HG03159 (cell line): ENCODE results near the gene PAEP.
"Not testable (repeated sequence)": the region's sequence is repeated elsewhere in the genome, so short reads cannot be mapped to it uniquely, and the experiment has no call there.

ENCODE experiments used
- ATAC-seq: cut with Tn5 transposase; IDR thresholded peaks from one replicate; pipeline ENCODE4 v1.9.1; 2021; ENCODE audit warnings: mild to moderate bottlenecking, moderate library complexity; ENCODE audit not compliant: unreplicated experiment

The PAEP gene

DNA sequence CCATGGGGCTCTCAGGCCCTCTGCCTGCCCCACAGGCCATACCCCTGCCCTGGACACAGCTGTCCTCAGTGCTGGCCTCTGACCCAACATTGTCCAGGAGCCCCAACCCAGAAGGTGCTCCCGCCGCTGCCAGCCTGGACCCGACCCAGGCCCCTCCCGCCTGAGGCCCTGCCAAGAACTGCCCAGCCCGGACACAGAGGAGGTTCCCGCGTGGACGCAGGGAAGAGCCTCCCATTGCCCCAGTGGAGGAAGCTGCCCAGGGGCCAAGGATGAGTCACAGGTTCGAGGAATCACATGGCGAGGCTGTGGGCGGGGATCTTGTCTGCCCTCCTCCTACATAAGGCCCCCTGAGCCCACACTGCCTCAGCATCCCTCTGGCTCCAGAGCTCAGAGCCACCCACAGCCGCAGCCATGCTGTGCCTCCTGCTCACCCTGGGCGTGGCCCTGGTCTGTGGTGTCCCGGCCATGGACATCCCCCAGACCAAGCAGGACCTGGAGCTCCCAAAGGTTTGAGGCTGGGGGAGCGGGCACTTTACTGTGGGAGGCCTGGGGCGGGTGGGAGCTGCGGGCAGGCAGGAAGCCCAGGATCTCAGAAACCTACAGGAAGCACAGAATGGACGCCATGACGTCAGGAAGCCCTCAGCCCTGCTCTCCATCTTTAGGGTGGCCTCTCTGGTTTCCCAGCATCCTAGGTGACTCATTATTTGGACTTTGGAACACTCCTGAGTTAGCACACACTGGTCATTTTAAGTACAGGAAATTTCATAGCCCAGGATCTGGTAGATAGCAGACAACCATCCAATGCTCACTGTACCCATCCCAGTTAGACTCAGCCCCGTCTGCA, at the start of gene PAEP:
Gene PAEP, plus strand, starts transcription at position 366 of the 844 bp plus-strand sequence.
- ATAC-seq = no peak

DNA sequence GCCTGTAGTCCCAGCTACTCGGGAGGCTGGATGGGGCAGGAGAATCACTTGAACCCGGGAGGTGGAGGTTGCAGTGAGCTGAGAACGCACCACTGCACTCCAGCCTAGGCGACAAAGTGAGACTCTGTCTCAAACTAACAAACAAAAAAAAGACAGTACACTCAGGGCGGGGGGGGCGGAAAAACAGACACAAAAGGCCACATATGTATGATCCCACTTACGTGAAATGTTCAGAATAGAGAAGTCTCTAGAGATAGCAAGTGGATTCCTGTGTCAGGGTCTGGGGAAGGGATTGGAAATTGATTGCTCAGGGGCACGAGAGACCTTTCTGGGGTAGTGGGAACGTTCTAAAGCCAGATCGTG, 49.3 kb upstream of the PAEP start:
- no peak for ATAC-seq

DNA sequence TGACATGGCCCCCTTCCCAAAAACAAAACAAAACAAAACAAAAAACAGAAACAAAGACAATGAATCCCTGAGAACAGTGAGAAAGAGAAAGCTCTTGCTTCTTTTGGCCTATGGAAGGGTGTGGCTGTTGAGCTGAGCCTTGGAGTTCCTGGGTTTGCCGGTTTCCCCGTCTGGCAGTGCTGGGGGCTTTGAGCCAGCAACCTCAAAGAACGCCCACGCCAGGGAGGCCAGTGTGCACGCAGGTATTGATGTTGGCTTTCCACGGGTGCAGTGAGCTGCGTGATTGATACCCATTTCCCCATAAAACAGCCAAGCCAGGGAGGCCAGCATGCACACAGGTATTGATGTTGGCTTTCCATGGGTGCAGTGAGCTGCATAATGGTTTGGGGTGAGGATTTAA, 48.7 kb upstream of the PAEP start:
- no peak for ATAC-seq

DNA sequence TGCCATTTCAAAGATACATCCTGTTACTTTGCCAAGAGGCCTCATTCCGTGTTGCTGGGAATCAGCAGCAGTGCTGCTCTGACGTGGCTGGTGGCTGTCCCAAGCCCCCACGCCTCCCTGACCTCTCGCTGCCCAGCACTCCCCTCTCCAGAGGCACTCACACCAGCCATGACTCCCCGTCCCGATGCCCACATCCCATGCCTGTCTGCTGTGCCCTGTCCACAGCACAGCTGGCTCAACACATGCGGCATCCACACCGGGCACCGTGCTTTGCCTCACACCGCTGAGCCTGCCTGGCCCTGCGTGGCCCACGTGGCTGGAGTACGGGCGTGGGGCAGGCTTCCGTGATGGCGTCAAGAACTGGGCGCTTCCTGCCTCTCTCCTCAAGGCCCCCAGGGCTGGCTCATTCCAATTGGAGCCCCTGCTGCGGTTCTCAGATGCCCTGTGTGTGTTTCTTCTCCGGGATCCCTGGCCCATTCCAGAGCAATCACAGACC, 48.2 kb upstream of the PAEP start:
- ATAC-seq = no peak

DNA sequence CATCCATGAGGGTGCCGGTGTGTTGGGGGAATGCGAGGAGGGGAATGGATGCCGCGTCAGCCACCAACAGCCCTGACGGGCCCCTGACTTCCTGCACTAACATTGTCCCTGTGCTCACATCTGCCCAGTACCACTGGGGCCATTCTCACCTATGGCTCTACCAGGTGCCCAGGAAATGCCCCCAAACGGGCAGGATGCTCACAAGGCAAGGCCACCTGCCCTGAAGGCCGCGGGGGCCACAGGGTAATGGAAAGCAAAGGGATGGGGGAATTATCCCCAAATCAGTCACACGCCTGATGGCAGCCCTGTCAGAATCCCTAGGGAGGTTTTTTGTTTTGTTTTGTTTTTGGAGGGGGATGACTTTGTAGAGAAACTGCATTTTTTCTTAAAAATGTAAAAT, 47.6 kb upstream of the PAEP start:
- ATAC-seq = not testable (repeated sequence)

DNA sequence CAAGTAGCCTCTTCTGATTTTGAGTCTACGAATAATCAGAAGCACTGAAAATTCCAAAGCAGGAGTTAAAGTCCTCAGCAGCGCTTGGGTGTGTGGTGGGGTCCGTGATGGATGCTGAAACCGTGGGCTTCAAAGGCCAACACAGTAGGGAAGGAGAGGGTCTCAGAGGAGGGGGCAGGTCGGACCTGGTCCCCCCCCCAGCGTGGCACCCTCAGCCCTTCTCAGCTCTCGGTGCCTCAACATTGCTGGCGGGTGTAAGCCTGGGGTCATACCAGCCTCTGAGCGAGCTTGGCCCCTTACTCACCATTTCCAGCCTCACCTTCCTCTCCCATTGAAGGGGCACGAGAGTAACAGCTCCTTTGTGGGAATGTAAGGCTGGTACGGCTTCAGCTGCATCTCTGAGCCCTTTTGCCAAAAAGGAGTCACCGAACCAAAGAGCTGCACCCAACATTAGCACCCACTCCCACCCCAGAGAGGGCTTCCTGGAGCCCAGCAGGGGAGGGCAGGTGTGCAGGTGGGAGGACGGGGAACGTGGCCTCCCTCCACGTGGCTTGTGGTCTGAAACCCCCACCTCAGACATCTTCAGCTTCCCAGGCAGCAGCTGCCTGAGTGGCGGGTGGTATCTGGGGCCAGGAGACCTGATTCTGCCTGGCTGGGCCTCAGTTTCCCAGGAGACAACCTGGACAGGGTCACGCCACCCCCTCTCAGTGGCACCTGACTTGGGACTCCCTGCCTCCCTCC, 47.0 kb upstream of the PAEP start:
- no peak for ATAC-seq

DNA sequence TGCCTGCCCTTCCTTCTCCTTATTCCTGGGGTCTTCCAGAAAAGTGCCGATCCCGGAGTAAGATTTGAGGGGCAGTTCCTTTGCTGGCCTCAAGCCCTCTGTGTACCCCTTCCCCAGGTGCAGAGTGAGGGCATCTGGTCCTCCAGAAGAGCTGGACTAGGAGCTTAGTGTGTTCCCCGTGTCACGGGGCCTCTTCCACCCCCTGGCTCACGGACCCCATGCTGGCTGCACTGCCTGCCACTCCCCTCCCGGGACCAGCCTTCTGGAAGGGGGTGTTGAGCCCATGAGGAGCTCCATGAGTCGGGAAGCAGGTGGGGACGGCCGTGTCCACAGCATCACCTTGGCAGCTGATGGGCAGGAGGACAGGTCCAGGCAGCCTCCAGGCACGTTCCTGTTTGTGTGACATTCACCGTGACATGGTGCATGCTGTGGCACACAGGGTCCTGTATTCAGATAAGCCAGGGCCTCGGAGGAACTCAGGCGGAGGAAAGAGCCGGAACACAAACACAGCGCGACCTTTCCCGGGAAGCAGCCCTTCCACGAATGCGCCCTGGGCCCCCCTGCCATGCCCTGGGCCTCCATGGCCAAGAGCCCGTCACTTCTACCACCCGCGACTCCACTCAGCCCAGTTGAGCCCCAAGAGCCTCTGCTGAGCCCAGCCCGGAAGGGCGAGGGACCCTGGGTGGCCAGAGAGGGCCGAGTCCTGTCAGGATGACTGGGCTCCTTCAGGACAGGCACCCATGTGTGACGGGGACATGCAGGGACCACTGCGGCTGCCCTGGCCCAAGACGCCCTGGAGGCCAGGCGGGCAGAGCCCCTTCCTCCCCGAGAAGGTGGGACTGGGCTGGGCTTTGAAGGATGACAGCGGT, 46.2 kb upstream of the PAEP start:
- ATAC-seq = no peak

DNA sequence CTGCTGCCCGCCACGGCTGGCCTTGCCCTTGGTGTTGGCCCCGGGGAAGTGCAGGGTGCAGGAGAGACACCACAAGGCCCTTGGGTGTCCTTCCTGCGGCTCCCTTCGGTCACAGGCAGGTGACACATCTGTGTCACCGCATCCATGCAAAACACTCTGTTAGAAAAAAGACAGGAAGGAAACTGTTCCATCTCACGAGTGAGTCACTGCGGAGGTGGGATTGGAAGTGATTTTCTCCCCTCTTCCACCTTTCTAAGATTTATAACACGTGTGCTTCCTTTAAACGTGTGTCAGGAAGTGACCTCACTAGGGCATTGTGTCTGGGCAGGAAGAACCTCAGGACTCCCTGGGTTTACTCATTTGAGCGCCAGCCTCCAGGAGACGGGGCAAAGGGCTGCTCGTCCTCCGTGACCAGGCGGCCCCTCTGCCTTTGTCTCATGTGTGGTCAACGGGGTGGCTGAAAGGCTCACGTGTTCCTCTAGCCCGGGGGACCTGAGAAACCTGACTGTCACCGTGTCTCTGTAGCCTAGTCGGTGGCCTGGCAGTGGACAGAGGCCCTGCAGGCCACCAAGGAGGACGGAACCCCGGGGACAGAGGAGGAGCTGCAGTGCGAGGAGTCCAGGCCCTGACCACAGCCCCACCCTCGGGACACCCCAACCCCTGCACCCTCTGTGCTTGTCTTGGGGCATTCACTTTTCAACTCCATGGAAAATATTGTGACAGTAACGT, 45.3 kb upstream of the PAEP start:
- no peak for ATAC-seq

DNA sequence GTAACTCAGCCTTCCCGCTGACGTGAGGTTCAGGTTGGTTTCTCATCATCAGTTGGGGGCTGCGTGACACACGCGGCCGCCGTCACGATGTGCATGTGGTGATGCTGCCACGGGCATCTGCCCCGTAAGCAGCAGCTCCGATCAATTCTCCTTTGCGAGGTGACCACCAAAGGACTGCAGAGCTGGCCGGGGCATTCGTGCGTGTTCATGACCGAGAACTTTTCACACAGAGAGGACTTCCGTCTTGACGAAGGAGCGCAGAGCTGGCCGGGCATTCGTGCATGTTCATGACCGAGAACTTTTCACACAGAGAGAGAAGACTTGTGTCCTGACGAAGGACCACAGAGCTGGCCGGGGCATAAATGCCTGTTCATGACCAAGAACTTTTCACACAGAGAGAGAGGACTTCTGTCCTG, 44.1 kb upstream of the PAEP start:
- ATAC-seq = no peak

DNA sequence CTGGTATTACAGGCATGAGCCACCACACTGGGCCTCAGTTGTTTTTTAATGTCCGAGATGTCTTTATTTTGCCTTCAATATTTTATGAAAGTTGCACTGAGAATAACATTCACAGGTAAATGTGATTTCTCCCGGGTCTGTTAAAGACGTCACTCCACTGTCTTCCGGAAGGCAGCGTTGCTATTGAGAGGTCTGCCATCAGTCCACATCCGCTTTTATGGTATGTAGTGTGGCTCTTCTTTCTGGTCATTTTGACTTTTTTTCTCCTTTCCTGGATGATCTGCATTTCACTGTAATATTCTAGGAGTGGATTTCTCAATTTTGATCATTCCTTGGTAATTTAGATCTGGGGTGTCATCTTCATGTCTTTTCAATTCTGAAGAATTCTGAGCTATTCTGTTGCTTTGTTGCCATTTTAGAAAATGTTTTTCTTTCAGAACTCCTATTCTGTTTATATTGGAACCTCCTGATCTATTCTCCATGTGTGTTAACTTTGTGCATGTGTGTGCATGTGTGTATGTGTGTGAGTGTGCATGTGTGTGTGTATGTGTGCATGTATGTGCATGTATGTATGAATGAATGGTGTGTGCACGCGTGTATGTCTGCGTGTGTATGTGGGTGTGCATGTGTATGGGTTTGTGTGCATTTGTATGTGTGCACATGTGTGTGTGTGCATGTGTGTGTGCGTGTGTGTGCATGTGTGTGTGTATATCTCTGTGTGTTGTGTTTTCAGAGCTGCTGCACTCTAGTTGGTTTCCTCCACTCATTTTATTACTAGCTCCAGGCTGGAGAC, 42.2 kb upstream of the PAEP start:
- no peak for ATAC-seq

DNA sequence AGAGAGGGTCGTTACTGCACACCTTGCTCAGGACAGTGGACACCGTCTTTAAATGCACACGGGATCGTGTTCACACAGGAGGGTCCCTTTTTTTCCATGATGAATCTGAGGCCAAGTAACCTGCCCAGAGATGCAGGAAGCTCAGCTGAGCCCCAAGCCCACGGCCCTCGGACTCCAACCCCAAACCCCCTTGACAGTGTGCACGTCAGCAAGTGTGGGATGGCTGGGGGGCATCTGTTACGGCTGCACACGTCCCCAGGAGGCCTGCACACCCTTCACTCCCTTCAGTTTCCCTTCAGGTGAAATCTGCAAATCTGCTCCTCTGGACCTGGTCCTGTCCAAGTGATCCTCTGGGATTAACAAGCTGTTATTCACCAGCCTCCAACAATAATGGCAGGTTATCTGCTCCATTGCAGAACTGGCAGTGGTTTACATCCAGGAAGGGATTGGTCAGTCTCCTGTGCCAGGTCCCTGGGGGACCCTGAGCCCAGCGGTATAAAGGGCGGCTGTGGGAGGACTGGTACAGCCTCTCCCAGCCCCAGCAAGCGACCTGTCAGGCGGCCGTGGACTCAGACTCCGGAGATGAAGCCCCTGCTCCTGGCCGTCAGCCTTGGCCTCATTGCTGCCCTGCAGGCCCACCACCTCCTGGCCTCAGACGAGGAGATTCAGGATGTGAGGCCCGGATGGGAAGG, 40.5 kb upstream of the PAEP start, which contains the start of gene LCN1:
Gene LCN1, plus strand, starts transcription at position 525 of the 692 bp plus-strand sequence. Its CDS starts 58 bp downstream, at position 583.
- ATAC-seq = no peak

DNA sequence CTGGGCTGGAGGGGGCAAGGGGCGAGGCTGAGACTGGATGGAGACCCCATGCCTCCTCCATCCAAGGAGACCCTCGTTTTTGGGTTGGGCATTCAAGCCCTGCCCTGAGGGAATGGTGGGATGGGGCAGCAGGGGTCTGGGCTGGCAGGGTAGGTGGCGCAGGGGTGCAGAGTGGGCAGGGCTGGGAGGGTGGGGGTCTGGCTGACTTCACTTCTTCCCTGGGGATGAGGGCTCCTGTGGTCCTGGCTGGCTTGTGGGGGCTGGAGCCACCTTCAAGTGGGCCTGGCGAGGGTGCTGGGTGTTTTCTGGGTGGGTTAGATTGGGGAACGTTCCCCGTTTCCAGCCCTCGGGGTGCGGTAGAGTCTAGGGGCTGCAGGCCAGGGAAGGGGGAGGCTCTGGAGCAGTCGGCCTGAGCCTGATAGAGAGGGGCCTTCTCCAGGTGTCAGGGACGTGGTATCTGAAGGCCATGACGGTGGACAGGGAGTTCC, 39.9 kb upstream of the PAEP start:
- no peak for ATAC-seq

DNA sequence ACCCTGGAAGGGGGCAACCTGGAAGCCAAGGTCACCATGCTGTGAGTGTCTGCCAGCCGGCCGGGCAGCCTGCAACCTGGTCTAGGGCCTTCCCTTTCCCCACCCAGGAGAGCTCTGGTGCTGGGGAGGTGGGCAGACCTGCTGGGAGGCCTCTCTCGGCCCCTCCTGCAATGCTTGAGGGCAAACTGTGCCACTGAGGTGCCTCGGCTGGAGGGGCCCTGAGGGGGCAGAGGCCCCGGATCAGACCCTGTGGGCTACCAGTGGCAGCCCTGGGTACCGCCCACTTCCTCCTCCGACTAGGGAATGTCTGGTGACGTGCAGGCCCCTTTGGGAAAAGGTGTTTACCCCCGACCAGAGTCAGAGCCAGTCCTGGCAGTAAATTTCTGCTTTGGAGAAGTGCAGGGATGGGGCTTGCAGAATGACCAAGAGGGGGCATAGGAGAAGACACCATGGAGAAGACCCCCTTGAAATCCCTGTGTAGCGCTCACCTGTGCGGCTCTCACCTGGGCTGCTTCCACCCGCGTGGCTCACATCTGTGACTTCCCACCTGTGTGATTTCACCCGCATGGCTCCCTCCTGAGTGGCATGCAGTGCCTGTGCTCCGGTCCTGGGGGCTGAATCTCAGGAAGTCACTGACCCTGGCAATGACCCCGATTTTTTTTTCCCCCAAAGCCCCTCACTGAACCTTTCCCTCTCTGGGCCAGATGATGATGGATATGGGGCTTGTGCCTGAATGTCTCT, 39.2 kb upstream of the PAEP start:
- no peak for ATAC-seq

DNA sequence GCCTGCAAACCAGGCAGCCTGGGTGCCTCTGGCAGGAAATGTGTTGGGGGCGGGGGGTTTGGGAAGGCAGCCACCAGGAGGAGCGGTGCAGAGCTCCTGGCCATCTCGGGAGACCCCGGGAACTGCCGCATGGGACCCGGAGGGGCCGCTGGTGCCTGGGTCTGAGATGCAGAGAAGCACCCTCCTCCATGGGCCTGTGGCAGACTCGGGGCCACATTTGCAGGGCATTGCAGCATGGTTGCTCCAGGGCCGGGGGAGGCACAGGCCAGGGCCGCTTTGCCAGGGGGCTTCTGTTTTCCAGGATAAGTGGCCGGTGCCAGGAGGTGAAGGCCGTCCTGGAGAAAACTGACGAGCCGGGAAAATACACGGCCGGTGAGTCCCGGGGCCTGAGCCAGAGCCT, 38.6 kb upstream of the PAEP start:
- no peak for ATAC-seq

DNA sequence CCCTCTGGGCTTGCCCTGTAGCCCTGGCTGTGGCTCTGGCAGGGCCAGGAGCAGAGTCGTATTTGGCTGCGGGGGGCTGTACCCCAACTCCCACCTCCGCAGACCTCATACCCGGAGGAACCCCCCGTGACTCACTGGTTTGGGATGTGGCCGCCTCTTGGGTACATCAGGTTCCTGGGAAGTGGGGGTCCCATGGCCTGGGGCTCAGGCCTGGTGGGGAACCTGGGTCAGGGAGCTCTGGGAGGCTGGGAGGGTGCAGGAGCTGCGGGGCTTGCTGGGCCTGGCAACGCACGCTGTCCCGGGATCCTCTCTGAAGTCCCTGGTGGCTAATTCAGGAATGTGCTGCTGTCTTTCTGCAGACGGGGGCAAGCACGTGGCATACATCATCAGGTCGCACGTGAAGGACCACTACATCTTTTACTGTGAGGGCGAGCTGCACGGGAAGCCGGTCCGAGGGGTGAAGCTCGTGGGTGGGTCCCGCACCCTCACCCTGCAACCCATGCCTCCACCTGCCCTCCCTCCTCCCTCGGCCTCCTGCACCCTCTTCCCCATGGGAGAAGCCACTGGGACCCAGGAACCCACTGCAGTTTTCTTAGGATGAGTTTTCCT, 37.9 kb upstream of the PAEP start:
- ATAC-seq = no peak

DNA sequence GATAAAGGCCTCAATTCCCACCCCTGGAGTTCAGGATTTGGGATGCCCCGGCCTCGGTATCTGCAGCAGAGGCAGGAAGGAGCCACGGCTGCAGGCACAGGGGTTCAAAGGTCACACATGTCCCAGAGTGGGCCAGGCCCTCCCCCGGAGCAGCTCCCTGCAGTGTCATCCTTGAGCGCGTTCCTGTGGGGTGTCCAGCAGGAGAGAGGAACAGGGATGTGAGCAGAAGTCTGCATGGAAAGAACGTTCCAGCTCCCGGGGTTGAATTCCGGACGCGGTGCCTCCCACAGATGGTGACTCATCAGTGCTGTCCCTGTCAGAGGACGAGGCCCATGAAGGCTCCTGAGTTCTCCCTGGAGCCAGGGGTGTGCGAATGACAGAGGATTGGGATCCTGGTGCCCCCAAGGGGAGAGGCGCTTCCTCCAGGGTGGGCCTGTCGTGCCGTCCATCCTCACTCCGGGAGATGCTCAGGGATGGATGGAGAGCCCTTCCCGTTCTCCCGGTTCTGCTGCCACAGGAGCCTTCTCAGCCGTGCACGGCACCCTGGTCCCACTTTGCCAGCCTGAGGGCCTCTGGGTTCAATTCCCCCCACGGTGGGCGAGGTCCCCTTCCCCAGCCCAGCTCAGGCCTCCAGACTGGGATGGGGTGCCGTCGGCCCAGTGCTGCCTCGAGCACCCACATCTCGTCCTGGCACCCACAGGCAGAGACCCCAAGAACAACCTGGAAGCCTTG, 37.3 kb upstream of the PAEP start:
- ATAC-seq = no peak
